Measurements from ENCODE around the gene TSC2.
A peak's percentile ranks its signal among the peaks of the same experiment; 100 is the strongest.

Gene TSC2

DNA sequence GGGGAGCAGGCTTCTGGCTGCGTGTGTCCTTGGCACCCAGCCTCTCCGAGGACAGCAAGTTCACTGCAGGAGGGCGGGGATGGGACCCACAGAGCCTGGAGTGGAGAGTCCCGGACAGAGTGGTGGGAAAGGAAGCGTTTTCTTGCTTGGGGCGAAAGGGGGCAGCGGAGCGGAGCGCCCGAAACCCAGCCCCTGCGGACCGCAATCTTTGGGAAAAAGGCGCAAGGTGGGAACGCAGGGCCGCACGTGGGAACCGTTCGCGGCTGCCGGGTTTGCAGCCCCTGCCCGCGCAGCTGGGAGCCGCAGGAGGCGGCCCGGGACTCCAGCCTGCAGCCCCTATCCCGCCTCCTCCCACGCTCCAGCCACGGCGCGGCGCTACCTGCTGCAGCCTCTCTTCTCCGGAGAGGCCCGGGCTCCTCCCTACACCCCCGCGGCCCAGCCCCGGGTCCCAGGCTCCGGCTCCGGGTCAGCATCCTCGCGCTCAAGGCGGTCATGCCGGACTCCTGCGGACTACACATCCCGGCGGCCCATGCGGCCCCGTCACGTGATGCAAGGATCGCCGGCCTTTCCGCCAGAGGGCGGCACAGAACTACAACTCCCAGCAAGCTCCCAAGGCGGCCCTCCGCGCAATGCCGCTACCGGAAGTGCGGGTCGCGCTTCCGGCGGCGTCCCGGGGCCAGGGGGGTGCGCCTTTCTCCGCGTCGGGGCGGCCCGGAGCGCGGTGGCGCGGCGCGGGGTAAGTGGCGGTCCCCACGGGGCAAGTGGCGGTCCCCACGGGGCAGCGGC, at the start of gene TSC2, which contains the start of gene NTHL1:
TSC2 (plus strand) TSS at position 656 of the 786 bp plus-strand sequence. CDS start 631 bp downstream, outside the sequence.
NTHL1 (minus strand) TSS at position 505 of the 786 bp plus-strand sequence; CDS start at position 494, 11 bp downstream.
- peak; percentile 86 for DNase-seq (ENCODE audit: low read depth)

DNA sequence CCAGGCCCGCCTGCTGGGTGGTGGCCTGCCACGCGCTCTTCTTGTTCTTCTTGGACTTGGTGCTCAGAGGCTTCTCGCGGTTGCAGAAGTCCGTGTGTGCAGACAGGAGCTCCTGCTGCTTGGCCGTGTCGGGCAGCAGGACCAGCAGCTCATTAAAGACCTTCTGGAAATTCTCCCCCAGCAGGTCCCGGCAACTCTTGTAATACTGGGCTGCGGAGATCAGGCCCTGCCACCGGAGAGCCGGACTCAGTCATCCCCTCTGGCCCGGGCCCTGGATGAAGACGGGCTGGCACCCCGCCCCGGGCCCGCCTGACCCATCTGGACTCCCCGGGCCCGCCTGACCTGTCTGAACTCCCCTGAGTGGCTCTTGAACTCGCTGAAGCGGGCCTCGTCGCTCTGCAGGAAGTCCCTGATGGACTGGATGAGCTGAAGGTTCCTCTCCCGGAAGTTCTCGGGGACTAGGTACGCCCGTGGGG, 49.4 kb upstream of the TSC2 start:
- DNase-seq (ENCODE audit: low read depth), result no peak

- DNase-seq (ENCODE audit: low read depth), result no peak
Observed at GRCh38 chr16:1998852-1999801, 48.7 kb upstream of the TSC2 start.

DNA sequence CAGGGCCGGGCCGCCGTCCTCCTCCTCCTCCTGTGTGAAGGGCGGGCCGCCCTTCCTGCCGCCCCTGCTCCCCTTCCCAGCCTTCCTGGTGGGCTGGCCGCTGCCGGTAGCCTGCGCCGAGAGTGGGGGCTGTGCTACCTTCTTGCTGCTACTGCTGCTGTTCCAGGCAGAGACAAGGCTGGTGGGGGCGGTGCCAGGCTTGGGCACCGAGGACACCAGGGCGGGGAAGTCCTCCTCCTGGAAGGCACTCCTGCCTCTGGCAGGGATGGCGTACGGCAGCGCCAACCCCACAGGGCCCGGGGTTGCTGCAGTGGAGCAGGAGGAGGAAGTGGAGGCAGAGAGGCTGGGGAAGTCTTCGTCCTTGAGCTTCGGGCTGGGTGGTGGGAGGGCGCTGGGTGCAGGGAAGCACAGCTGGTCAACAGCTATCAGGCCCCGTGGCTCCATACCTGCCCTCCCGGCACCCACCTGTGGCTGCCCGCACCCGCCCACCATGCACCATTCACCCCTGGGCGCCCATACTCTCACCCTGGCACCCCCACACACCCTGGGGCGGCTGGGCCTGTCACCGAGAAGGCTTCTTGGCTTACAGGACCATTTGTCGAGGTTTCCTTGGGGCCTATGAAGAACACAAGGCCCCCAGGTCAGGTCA, 47.8 kb upstream of the TSC2 start:
- no peak for DNase-seq (ENCODE audit: low read depth)

GRCh38 chr16:2001035-2001434, 46.8 kb upstream of the TSC2 start:
- DNase-seq (ENCODE audit: low read depth), result no peak

DNA sequence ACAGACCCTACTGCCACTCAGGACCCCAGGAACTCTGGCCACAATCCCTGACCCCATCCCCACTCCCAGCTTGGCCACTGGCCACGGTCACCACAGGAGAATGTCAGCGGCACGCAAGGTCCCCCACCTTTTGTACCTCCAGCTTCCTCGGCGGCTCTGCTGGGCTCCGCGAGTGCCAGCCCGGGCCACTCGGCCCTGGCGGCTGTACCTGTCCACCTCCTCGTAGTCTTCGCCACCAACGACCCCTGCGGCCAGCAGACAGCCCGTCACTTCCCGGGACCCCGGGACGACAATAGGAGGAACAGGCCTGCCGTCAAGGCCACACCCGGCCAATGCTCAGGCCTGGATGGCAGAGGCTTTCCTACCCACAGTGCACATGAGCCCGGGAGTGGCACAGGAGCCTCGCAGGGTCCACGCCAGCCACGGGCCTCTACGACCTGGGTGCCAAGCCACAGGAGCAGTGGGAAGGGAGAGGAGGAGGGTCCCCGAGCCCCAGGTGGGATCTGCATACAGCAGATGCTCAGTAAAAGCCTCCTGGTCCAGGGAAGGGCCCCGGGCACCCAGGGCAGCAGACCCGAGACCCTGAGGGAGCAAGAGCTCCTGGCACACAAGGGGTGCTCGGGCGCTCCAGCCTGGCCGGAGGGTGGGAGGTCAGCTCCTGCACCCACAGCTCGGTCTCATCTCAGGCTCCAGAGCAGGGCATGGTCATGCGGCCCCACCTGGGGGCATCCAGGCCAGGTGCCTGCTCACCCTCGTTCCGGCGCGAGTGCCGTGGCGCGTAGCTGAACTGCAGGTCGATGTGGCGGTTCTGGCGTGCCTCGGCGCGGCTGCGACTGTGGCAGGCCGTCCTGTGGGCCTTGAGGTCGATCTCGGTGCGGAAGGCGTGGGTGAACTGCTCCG, 46.1 kb upstream of the TSC2 start:
- no peak for DNase-seq (ENCODE audit: low read depth)

DNA sequence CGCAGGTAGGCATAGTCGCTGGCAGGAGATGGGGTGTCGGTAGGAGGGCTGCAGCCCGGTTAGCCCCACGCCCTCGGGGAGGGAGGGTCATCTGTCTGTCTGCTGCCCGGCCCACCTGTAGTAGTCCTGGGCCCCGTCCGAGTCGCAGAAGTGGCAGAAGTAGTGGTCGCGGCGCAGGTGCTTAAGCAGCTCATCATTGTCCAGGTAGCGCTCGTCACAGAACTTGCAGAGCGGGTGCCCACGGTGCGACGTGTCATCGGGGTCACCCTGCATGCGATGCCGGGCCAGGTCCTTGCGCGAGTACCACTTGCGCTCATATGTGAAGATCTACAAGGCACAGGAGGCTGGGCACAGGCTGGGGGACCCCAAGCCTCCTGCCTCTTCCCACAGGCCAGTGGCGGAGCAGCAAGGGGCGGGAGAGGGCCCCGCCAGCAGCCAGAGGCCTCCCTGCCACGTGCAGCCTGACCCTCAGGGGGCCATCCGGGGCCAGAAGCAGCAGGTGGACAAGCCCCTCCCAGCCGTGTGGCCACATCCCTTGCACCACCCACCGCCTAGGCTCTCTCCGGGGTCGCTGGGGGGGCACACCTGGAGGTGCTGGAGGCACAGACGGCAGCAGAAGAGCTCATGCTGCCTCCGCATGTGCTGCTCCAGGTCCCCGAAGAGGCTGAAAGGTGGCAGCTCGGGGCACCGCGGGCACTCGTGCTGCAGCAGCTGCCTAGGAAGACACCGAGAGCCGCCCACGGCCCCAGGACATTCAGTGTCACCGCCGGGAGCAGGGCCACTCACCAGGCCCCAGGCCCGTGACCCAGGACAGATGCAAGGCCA, 45.2 kb upstream of the TSC2 start:
- no peak for DNase-seq (ENCODE audit: low read depth)

DNA sequence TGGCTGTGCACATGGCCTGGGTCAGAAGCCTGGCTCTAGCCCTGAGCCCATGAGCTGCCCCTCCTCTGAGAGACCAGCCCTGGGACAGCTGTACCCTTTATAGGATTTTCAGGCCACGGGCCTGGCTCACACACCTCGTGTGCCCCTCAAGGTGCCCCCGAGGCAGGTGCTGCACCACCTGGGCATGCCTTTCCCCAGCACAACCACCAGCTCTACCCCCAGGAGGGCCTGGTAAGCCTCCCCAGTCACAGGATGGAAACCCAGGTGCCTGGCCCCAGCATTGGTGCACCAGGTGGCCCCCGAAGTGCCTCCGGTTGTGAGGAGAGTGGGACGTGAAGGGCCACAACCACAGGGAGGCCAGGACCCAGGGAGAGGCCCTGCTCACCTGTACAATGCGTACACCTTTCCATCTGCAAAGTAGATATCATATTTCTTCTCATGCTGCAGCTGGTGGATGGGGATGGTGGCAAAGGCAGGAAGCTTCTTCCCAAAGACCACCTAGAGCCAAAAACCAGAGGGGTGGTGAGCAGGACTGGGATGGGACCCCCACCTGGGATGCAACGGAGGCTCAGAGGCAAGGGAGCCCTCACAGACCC, 44.5 kb upstream of the TSC2 start:
- no peak for DNase-seq (ENCODE audit: low read depth)

DNA sequence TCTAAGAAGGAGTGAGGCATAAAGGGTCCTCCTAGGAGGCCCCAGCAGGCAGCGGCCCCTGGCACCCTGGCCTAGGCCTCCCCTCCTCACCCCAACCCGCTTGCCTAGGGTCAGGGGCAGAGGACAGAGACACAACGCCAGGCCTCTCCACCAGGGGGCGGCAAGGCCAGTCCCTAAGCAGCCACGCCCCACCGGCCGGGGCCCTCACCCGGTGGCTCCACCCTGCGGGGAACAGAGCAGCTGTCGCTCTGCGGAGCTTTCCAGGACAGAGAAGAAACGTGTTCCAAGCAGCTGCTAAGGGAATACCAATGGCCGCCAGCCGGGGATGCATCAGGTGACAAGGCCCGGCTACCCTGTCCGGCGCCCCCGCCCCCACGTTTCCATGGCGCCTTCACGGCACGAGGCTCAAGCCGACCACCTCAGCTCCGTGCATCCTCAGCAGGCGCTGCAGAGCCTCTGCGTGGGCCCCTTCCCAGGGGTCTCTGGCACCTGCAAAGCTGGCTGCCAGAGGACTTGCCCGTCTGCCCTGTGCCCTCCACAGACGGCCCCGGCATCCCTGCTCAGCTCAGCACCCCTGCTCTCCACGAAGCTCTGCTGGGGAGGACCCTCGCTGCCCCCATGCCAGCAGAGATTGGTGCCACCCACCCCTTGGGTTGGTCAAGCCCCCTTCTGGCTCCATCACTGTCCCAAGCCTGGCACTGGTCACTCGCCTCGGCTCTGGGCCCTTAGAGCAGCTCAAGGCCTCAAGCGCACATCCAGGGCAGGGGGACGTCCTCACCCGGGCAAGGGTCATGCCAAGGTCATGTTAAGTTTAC, 43.8 kb upstream of the TSC2 start:
- DNase-seq (ENCODE audit: low read depth), result peak; percentile 65

DNA sequence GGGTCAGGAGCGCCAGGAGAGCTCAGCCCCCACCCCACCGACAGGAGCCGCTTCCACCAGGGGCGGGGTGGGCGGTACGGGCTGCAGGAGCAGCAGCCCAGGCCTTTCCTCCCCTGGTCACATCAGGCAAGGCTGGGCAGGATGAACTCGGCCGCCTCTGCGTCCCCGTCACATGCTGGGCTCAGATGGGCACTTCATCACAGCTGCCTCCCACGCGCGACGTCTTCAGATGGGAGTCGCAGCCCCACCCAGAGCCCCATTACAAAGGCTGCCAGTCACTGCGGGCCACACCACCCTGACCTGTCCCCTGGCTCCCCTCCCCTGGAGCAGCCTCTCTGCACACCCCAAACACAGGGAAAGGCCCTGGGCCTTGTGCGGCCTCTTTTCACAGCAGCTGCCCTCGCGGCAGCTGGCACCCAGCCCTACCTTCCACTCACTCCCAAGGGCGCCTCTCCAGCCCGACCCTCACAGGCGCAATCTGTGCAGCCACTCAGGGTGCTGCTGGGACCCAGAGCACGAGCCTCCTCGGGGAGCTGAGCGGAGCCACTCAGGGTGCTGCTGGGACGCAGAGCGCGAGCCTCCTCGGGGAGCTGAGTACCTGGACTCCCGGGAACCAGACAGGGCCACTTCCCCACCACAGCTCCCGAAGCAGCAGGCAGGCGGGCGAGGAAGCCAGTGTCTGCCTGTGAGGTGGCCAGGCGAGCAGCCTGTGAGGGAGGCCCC, 42.8 kb upstream of the TSC2 start:
- no peak for DNase-seq (ENCODE audit: low read depth)

GRCh38 chr16:2005646-2006045, 42.1 kb upstream of the TSC2 start:
- DNase-seq (ENCODE audit: low read depth), result no peak

GRCh38 chr16:2006317-2006716, 41.5 kb upstream of the TSC2 start:
- no peak for DNase-seq (ENCODE audit: low read depth)

DNA sequence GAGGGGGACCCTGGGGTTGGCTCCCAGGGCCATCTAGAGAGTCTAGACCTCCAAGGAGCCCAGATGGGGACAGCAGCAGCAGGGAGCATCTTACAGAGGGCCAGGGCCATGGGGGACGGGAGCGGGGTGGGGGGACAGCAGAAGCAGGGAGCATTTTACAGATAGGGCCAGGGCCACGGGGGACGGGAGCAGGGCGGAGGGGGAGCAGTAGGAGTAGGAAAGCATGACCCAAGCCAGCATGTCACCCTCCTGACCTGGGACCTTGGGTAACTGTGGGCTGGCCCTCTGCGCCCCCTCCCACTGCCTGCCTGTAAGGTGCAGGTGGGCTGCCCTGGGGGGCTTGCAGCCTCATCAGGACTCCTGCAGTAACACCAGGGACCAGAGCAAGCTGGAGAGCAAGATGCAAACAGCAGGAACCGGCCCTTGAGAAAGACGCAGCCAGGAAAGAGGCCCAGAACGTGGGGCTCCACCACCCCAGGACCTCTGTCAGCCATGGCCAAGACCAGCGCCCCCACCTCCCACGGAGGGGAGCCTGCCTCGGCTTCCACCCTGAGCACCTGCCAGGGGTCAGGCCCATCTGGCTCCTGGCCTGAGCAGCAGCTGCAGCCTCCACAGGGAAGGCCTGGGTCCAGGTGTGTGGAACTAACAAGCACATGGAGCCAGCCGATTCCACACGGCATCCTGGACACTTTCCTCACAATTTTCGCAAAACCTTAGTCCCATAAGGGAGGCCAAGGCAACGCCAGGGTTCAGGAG, 40.5 kb upstream of the TSC2 start:
- no peak for DNase-seq (ENCODE audit: low read depth)

DNA sequence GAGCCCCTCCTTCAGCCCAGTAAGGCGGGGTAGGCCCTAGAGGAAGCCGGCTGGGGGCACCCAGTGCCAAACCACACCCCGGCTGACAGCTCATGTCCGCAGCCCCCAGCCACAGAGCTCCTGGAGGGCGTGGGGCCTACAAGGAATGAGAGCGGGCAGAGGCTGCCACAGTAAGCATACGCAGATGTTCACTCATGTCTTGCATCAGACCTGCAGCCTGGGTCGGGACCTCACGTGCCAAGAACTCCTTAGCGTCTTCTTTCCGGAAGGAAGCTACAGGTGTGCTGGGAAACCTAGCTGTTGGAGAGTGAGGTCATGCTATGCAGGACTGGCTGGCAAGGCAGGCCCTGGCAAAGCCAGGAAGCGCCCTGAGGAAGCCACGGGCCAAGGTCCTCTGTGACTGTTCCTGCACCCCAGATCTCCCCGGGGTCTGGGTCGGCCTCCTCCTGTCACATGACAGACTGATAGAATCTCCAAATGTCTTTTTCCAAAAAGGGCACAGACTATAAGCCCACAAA, 39.7 kb upstream of the TSC2 start:
- no peak for DNase-seq (ENCODE audit: low read depth)

- no peak for DNase-seq (ENCODE audit: low read depth)
Observed at GRCh38 chr16:2008631-2009163, 39.1 kb upstream of the TSC2 start.

- no peak for DNase-seq (ENCODE audit: low read depth)
Observed at GRCh38 chr16:2009164-2009711, 38.5 kb upstream of the TSC2 start.
